Chondrocyte (in vitro differentiated cells): ENCODE data around the gene ZNF628. TPM values are rescaled to one million over a fixed set of nuclear protein-coding genes. Genes with fewer than 3 reads are reported as not detected.
A peak's percentile ranks its signal among the peaks of the same experiment; 100 is the strongest.

Source experiments
- DNase-seq: peaks from one replicate; pipeline ENCODE4 v3.0.0; 2021; ENCODE audit warnings: mixed read lengths, low spot score
- H3K27ac Mint-ChIP-seq: one replicate; pipeline ENCODE4 v1.8.0; 2021; ENCODE audit warnings: mild to moderate bottlenecking, moderate library complexity, mixed read lengths; ENCODE audit not compliant: unreplicated experiment
- H3K27me3 Mint-ChIP-seq: 2 replicates; pipeline ENCODE4 v1.8.0; 2021; ENCODE audit warnings: low read depth, mixed read lengths
- H3K36me3 Mint-ChIP-seq: 2 replicates; pipeline ENCODE4 v1.8.0; 2021; ENCODE audit warnings: low read depth, mixed read lengths
- H3K4me1 Mint-ChIP-seq: 2 replicates; pipeline ENCODE4 v1.8.0; 2021; ENCODE audit warnings: low read depth, mild to moderate bottlenecking, mixed read lengths
- H3K4me3 Mint-ChIP-seq: one replicate; pipeline ENCODE4 v1.8.0; 2021; ENCODE audit warnings: mild to moderate bottlenecking, moderate library complexity, mixed read lengths; ENCODE audit not compliant: unreplicated experiment
- H3K9me3 Mint-ChIP-seq: 2 replicates; pipeline ENCODE4 v1.8.0; 2021; ENCODE audit warnings: low read depth, mixed read lengths
- total RNA-seq: library from RNA; stranded (reverse); gene quantifications from 3 replicates; pipeline ENCODE4 v1.2.1, GENCODE V29; 2021
- TF ChIP-seq, protein P1 (sequence below): fragments of 200-600 bp; sonication (generic); IDR thresholded peaks from 2 replicates; pipeline ENCODE4 v1.5.0; 2021; ENCODE audit warnings: antibody characterized with exemption, mild to moderate bottlenecking, moderate library complexity

Gene ZNF628
- total RNA-seq, 1 donor from 2014 or later: 9.4 TPM

DNA sequence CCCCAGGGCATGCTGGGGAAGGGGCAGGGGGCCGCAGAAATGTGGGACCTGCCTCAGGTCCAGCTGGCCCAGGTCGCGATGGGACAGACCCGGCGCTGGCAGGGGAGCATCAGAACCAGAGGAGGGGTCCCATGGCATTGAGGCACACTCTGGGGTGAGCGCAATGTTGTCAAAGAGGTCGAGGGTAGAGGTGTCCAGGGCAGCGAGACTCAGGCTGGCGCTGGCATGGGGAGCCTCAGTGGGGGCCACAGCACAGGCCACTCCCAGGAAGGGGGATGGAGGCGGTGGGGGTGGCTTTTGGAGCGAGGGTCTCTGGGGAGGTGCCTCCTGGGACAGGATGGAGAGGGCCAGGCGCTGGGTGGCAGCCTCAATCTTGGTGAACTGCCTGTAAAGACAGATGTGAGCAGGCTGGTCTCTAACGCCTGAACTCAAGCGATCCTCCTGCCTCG lies 12.8 kb upstream of the ZNF628 start:
- H3K4me1 Mint-ChIP-seq: peaks cover 37% of the 10 kb centered on the region
- no peak overlapping the region for H3K27ac Mint-ChIP-seq
- TF ChIP-seq, protein P1, sequence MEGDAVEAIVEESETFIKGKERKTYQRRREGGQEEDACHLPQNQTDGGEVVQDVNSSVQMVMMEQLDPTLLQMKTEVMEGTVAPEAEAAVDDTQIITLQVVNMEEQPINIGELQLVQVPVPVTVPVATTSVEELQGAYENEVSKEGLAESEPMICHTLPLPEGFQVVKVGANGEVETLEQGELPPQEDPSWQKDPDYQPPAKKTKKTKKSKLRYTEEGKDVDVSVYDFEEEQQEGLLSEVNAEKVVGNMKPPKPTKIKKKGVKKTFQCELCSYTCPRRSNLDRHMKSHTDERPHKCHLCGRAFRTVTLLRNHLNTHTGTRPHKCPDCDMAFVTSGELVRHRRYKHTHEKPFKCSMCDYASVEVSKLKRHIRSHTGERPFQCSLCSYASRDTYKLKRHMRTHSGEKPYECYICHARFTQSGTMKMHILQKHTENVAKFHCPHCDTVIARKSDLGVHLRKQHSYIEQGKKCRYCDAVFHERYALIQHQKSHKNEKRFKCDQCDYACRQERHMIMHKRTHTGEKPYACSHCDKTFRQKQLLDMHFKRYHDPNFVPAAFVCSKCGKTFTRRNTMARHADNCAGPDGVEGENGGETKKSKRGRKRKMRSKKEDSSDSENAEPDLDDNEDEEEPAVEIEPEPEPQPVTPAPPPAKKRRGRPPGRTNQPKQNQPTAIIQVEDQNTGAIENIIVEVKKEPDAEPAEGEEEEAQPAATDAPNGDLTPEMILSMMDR: no peak
- no peaks in the 10 kb centered on the region for H3K36me3 Mint-ChIP-seq
- peak; percentile 80 for DNase-seq
- no peaks in the 10 kb centered on the region for H3K9me3 Mint-ChIP-seq
- H3K27me3 Mint-ChIP-seq: peaks cover 2% of the 10 kb centered on the region
- H3K4me3 Mint-ChIP-seq: no peak overlapping the region

DNA sequence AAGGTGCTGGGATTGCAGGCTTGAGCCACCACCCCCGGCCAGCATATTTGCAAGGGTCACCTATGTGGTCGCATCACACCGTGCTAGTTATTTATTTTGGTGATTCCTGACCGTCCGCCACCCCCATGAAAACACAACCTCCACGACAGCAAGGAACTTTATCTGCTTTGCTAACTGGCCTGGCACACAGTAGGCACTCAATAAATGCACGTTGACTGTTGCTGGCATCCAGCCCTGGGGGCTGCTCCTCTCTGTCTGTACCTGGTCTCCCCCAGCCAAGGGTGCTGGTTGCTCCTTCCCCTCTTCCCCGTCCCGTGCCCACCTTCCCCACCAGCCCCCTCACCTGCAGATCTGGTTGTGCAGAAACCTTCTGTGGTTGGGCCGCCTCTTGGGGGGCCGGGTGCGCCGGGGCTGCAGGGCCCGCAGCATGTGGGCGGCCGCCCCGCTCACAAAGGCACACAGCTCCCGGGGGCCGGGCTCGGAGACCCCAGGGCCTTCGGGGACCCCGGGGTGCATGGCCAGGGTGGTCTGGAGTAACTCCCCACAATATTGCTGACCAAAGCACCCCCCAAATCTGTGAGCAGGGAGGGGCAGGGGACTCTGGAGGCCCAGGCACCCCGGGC lies 12.3 kb upstream of the ZNF628 start:
- peak; percentile 66 for DNase-seq
- Mint-ChIP-seq H3K4me3 (no peak overlapping the region), H3K27me3 (peaks cover 2% of the 10 kb centered on the region), H3K9me3 (no peaks in the 10 kb centered on the region), H3K36me3 (no peaks in the 10 kb centered on the region), H3K4me1 (peaks cover 37% of the 10 kb centered on the region), H3K27ac (no peak overlapping the region)
- TF ChIP-seq, protein P1: no peak

DNA sequence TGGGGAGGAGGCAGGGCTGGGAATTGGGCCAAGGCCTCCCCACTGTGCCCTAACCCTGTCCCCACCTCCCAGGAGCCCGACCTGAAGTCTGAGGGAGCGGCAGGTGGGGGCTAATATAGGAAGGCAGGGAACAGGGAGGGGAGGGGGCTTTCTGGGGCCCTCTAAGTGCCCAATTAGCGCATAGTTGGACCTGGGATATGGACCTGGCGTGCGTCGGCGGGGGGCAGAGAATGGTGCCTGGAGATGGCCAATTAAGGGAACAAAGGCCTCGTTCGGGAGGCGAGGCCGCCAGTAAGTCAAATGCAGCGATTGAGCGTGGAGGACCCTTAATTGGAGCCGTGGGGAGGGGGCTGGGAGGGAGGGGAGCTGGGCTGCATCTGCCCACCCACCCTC lies 11.8 kb upstream of the ZNF628 start, which contains the start of gene C19orf85:
Gene C19orf85, minus strand, starts transcription at position 90 of the 393 bp plus-strand sequence. CDS start 197 bp downstream, outside the sequence.
- Mint-ChIP-seq H3K4me3 (no peak within 1 kb of the TSS), H3K9me3 (no peaks in the 10 kb centered on the region), H3K4me1 (peaks cover 35% of the 10 kb centered on the region), H3K36me3 (no peaks in the 10 kb centered on the region), H3K27ac (no peak within 1 kb of the TSS), H3K27me3 (peaks cover 2% of the 10 kb centered on the region)
- TF ChIP-seq, protein P1: no peak
- DNase-seq: no peak

DNA sequence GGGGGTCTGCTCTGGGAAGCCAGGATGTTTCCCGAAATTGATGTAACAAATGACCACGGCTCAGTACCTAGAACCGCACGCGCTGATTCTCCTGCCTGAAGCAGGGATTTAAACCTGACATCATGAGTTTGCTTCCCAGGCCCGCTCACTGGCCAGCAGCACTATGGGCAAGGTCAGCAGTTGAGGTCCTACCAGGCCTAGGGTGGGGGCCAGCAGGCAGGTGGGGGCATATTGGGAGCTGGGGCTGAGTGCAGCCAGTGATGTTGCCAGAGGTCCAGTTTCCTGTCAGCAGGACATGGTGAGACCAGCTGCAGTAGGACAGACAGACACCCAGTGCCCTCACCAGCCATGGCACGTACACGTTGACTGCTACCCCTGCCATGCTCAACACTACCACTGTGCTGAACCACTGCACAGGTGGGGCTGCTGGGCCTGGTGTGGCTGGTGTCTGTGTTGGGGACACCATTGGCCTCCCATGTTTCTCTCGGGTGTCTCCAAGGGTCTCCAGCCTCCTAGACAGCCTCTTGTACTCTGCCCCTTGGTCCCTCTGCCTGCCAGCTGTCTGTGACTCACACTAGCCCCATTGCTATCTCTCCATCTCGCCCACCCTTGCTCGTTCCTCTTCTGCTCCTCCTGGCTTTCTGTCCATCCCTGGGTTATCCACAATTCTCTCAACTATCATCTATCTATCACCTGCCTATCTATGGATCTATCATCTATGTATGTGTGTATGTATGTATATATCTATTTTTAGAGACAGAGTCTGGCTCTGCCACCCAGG lies 10.8 kb upstream of the ZNF628 start:
- TF ChIP-seq, protein P1: no peak
- no peaks in the 10 kb centered on the region for H3K36me3 Mint-ChIP-seq
- peaks cover 25% of the 10 kb centered on the region for H3K4me1 Mint-ChIP-seq
- H3K4me3 Mint-ChIP-seq: no peak overlapping the region
- H3K27ac Mint-ChIP-seq: no peak overlapping the region
- H3K9me3 Mint-ChIP-seq: no peaks in the 10 kb centered on the region
- peak; percentile 76 for DNase-seq
- H3K27me3 Mint-ChIP-seq: peaks cover 2% of the 10 kb centered on the region

DNA sequence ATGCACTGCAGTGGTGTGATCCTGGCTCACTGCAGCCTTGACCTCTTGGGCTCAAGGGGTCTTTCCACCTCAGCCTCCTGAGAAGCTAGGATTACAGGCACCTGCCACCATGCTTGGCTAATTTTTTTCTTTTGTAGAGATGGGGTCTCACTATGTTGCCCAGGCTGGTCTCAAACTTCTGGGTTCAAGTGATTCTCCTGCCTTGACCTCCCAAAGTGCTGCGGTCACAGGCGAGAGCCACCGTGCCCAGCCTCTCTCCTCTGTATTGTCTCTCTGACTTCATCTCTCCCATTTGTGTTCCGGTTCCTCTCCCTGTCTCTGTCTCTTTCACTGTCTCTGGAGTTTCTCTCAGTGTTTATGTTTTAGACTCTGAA lies 10.2 kb upstream of the ZNF628 start:
- no peaks in the 10 kb centered on the region for H3K36me3 Mint-ChIP-seq
- TF ChIP-seq, protein P1: no peak
- DNase-seq: no peak
- H3K27me3 Mint-ChIP-seq: peaks cover 2% of the 10 kb centered on the region
- peaks cover 21% of the 10 kb centered on the region for H3K4me1 Mint-ChIP-seq
- H3K27ac Mint-ChIP-seq: no peak overlapping the region
- H3K9me3 Mint-ChIP-seq: no peaks in the 10 kb centered on the region
- no peak overlapping the region for H3K4me3 Mint-ChIP-seq
